ENCODE results near the gene TFPI.

- TF ChIP-seq CTCF (conservative IDR thresholded peaks at IDR 0.05), result no peak
- no peak for TF ChIP-seq EZH2 (IDR thresholded peaks at IDR 0.05; ENCODE audit: low read depth)
Observed at GRCh38 chr2:187434342-187434785, 119.9 kb downstream of the TFPI start.

All from PC-9 (cell line).